22Rv1 (cell line): ENCODE data around the gene DACH2.
"Not testable (repeated sequence)": the region's sequence is repeated elsewhere in the genome, so short reads cannot be mapped to it uniquely, and the experiment has no call there.

ENCODE experiments used
- H3K27ac ChIP-seq: fragments of 450-650 bp; 2 replicates; pipeline ENCODE4 v1.5.1; 2017
- CTCF ChIP-seq: fragments of 450-650 bp; IDR thresholded peaks from 2 replicates; pipeline ENCODE4 v1.5.1; 2017; ENCODE audit warnings: mild to moderate bottlenecking
- ZFX ChIP-seq: fragments of 450-650 bp; IDR thresholded peaks from 2 replicates; pipeline ENCODE4 v1.6.1; 2017; ENCODE audit warnings: antibody characterized with exemption, borderline replicate concordance

The DACH2 gene

GRCh38 chrX:86141786-86142185 is 6.5 kb upstream of the DACH2 start:
- TF ChIP-seq ZFX (no peak), CTCF (no peak)
- H3K27ac ChIP-seq = no peak overlapping the region

GRCh38 chrX:86146102-86146501 is 2.1 kb upstream of the DACH2 start:
- H3K27ac ChIP-seq = no peak overlapping the region

GRCh38 chrX:86148594-86148993 is 343 bp downstream of the DACH2 start:
- TF ChIP-seq ZFX = no peak
- no peak for TF ChIP-seq CTCF
- H3K27ac ChIP-seq = no peak overlapping the region

More at GRCh38 chrX:86146102-86146501, 2.1 kb upstream of the DACH2 start:
- TF ChIP-seq CTCF (no peak), ZFX (no peak)

GRCh38 chrX:86149119-86149518 is 868 bp downstream of the DACH2 start:
- no peak overlapping the region for H3K27ac ChIP-seq
- TF ChIP-seq ZFX (no peak), CTCF (no peak)

GRCh38 chrX:86154553-86154952 is 6.3 kb downstream of the DACH2 start:
- TF ChIP-seq ZFX (no peak), CTCF (no peak)
- H3K27ac ChIP-seq = no peak overlapping the region

GRCh38 chrX:86171366-86171765 is 23.1 kb downstream of the DACH2 start:
- TF ChIP-seq ZFX = no peak
- TF ChIP-seq CTCF = peak; percentile 52; the same call in 1 of the 2 replicates
- no peak overlapping the region for H3K27ac ChIP-seq

- TF ChIP-seq CTCF (no peak), ZFX (no peak)
- no peak overlapping the region for H3K27ac ChIP-seq
Observed at GRCh38 chrX:86178906-86179305, 30.7 kb downstream of the DACH2 start.

- H3K27ac ChIP-seq = not testable (repeated sequence)
Observed at GRCh38 chrX:86181325-86181724, 33.1 kb downstream of the DACH2 start.
